ENCODE data around the gene MKI67. TPM values are rescaled to one million over a fixed set of nuclear protein-coding genes. Genes with fewer than 3 reads are reported as not detected.
A peak's percentile ranks its signal among the peaks of the same experiment; 100 is the strongest.

The MKI67 gene
- total RNA-seq, 2 donors from 2014 or later: 0.35 to 4.0 TPM

GRCh38 chr10:128051548-128051947 lies 74.7 kb downstream of the MKI67 start:
- Histone ChIP-seq H3K27me3 (no peaks in the 10 kb centered on the region), H3K27ac (peak overlapping the region in 1 of 2 donors; percentile 30), H3K36me3 (peaks cover 38% of the 10 kb centered on the region), H3K9me3 (no peaks in the 10 kb centered on the region), H3K4me1 (peaks cover 0 to 31% of the 10 kb centered on the region in 2 donors), H3K4me3 (no peak overlapping the region)
- TF ChIP-seq CTCF (IDR thresholded peaks at IDR 0.05): no peak
- no peak for DNase-seq (ENCODE audit: low spot score)

- Histone ChIP-seq H3K36me3 (peaks cover 32% of the 10 kb centered on the region), H3K4me1 (peaks cover 0 to 37% of the 10 kb centered on the region in 2 donors), H3K27me3 (no peaks in the 10 kb centered on the region), H3K27ac (peak overlapping the region in 1 of 2 donors; percentile 30), H3K9me3 (no peaks in the 10 kb centered on the region), H3K4me3 (no peak overlapping the region)
- DNase-seq (ENCODE audit: low spot score): no peak
- TF ChIP-seq CTCF (IDR thresholded peaks at IDR 0.05): no peak
These were observed 75.3 kb downstream of the MKI67 start for GRCh38 chr10:128050936-128051335.

GRCh38 chr10:128050121-128050516 lies 76.1 kb downstream of the MKI67 start:
- H3K27ac ChIP-seq: no peak overlapping the region
- no peaks in the 10 kb centered on the region for H3K27me3 ChIP-seq
- no peak for DNase-seq (ENCODE audit: low spot score)
- no peaks in the 10 kb centered on the region for H3K9me3 ChIP-seq
- H3K4me3 ChIP-seq: no peak overlapping the region
- no peak for TF ChIP-seq CTCF (IDR thresholded peaks at IDR 0.05)
- peaks cover 0 to 38% of the 10 kb centered on the region in 2 donors for H3K4me1 ChIP-seq
- H3K36me3 ChIP-seq: peaks cover 24% of the 10 kb centered on the region

- Histone ChIP-seq H3K36me3 (peaks cover 18% of the 10 kb centered on the region), H3K9me3 (no peaks in the 10 kb centered on the region), H3K4me1 (peaks cover 0 to 38% of the 10 kb centered on the region in 2 donors), H3K27ac (peak overlapping the region; percentile 65 to 81), H3K27me3 (no peaks in the 10 kb centered on the region), H3K4me3 (peak overlapping the region; percentile 3 to 22)
- TF ChIP-seq CTCF (IDR thresholded peaks at IDR 0.05): no peak
- no peak for DNase-seq (ENCODE audit: low spot score)
These were observed 76.8 kb downstream of the MKI67 start for GRCh38 chr10:128049226-128050120.

GRCh38 chr10:128048819-128049210 lies 77.4 kb downstream of the MKI67 start:
- H3K4me1 ChIP-seq: peaks cover 0 to 43% of the 10 kb centered on the region in 2 donors
- no peak for TF ChIP-seq CTCF (IDR thresholded peaks at IDR 0.05)
- H3K27me3 ChIP-seq: no peaks in the 10 kb centered on the region
- peaks cover 17% of the 10 kb centered on the region for H3K36me3 ChIP-seq
- DNase-seq (ENCODE audit: low spot score): no peak
- H3K9me3 ChIP-seq: no peaks in the 10 kb centered on the region
- peak overlapping the region in 1 of 2 donors; percentile 22 for H3K4me3 ChIP-seq
- H3K27ac ChIP-seq: peak overlapping the region; percentile 65 to 81

Data from right atrium auricular region (tissue), 2 donors.